H1 (cell line): ENCODE results near the gene OR10H5. TPM values are rescaled to one million over a fixed set of nuclear protein-coding genes. Genes with fewer than 3 reads are reported as not detected.

Source experiments
- ATF2 ChIP-seq: IDR thresholded peaks from 2 replicates; pipeline ENCODE4 v1.6.1; 2012; ENCODE audit warnings: low read length, inconsistent platforms
- CHD7 ChIP-seq: fragments of 300-600 bp; sonication (generic); IDR thresholded peaks from 2 replicates; pipeline ENCODE4 v1.7.1; 2012; ENCODE audit warnings: low read length, moderate library complexity, mild to moderate bottlenecking, inconsistent platforms; ENCODE audit not compliant: insufficient replicate concordance
- HDAC6 ChIP-seq: IDR thresholded peaks from one replicate; pipeline ENCODE4 v1.7.1; 2012; ENCODE audit warnings: low read depth, mild to moderate bottlenecking, inconsistent platforms, low read length, moderate library complexity
- TAF1 ChIP-seq: IDR thresholded peaks from 2 replicates; pipeline ENCODE4 v1.6.1; 2011; ENCODE audit warnings: mild to moderate bottlenecking, low read depth, low read length
- TCF12 ChIP-seq: IDR thresholded peaks from 2 replicates; pipeline ENCODE4 v1.6.1; 2011; ENCODE audit warnings: low read depth, mild to moderate bottlenecking, low read length
- polyA plus RNA-seq, 7 experiments: library from polyadenylated mRNA; depleted of rRNA in 3 of 7; stranded (reverse) in 5 of 7; unstranded in 2 of 7; fragments of >200 nt in 5 of 7; fragments of 200-250 nt in 2 of 7; gene quantifications; 1 replicate in 5 of 7; 2 replicates in 1 of 7; 4 replicates in 1 of 7; pipeline versions ENCODE4 v1.2.1 to v1.2.3, GENCODE V29; 2011 to 2013; ENCODE audit warnings: missing spikeins in 2 of 7, mixed read lengths in 2 of 7
- total RNA-seq: library from RNA; stranded (reverse); fragmentation: NEBNext Ultra II Directional; extraction: Animal tissue kit (Norgen Biotek cat#: 25700); gene quantifications from 2 replicates; pipeline ENCODE4 v1.2.1, GENCODE V29; 2021

The OR10H5 gene
- total and polyA plus RNA-seq, 2 of the 8 experiments (the other 6 are each of a cell fraction or from before 2014, with no cell fraction given): not detected

- TF ChIP-seq TCF12 (no peak), HDAC6 (no peak), ATF2 (no peak), CHD7 (no peak), TAF1 (no peak)
Measured at GRCh38 chr19:15759962-15760565, 27.4 kb upstream of the OR10H5 start (continued).
